Tibial nerve (tissue), 4 donors: ENCODE results near the gene PTPN5.

Source experiments
- EP300 ChIP-seq, 2 donors: sonication (generic); formaldehyde crosslinking; IDR thresholded peaks; one replicate each; pipeline ENCODE4 v1.6.1; 2017; ENCODE audit warnings: antibody characterized with exemption in 2 of 2, mild to moderate bottlenecking in 1 of 2
- POLR2A ChIP-seq, 2 donors: fragments of 450-650 bp; IDR thresholded peaks; one replicate each; pipeline ENCODE4 v1.6.1; 2017; ENCODE audit warnings: antibody characterized with exemption in 2 of 2, mild to moderate bottlenecking in 2 of 2, moderate library complexity in 2 of 2
- TF ChIP-seq, protein P1 (sequence below), 5 experiments: fragments of 200-600 bp in 3 of 5; fragments of 450-650 bp in 2 of 5; sonication (generic) in 3 of 5; IDR thresholded peaks; one replicate each; pipeline ENCODE4 v1.5.1; 2016 to 2019; ENCODE audit warnings: antibody characterized with exemption in 5 of 5, mild to moderate bottlenecking in 3 of 5, moderate library complexity in 2 of 5

DNA sequence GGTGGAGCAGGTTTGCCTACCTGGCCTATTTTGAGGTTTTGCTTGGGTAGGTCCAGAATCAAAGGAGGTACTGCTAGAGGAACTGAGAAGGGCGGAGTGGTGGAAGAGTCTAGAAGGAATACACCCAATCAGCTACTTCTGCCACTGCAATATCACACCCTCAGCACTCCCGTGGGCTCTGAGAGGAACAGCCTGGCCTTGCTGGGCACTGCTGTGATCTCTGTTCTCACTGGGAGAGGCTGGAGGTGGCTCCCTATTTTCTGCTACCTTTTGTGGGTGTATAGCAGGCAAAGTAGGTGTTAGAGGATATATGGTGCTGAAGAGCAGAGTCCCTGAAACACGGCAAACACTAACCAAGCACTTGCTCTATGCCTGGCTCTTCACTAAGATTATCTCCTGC lies 40.7 kb downstream of the PTPN5 start:
- TF ChIP-seq, protein P1, sequence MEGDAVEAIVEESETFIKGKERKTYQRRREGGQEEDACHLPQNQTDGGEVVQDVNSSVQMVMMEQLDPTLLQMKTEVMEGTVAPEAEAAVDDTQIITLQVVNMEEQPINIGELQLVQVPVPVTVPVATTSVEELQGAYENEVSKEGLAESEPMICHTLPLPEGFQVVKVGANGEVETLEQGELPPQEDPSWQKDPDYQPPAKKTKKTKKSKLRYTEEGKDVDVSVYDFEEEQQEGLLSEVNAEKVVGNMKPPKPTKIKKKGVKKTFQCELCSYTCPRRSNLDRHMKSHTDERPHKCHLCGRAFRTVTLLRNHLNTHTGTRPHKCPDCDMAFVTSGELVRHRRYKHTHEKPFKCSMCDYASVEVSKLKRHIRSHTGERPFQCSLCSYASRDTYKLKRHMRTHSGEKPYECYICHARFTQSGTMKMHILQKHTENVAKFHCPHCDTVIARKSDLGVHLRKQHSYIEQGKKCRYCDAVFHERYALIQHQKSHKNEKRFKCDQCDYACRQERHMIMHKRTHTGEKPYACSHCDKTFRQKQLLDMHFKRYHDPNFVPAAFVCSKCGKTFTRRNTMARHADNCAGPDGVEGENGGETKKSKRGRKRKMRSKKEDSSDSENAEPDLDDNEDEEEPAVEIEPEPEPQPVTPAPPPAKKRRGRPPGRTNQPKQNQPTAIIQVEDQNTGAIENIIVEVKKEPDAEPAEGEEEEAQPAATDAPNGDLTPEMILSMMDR (IDR thresholded peaks at IDR 0.05), result no peak
- TF ChIP-seq POLR2A (IDR thresholded peaks at IDR 0.05), result no peak
- TF ChIP-seq EP300 (IDR thresholded peaks at IDR 0.05), result no peak
